Measurements from ENCODE around the gene WNK1.

DNA sequence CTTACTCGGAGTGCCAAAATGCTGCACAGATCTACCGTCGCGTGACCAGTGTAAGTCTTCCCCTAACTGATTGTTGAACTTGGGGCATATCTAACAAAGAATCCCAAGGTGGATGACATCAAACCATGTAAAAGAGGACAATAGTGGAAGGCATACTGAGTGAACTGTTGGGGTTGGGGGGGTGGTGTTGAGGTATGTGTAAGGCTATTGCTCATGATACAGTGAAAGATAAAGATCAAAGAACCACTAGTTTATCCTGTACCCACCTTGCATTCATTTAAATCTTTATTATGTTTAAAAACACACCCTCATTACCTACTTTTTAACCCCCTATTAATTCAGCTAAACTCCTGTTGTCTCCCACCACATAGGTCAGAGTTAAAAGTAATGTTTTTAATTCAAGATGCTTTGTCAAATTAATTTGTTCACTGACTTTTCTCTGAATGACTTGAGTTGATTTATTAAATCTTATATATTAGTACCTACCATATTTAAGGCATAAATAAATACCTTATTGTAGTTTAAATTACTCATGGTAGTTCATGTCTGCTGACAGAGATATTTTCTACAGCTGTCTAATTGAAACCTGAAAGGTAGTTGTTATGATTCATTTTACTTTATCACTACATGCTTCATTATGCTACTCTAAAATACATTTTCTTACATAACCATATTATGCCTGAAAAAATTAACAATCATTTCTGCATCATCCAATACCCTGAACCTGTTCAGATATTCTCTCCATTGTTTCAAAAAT, 77.9 kb downstream of the WNK1 start:
- TF ChIP-seq, protein P1, sequence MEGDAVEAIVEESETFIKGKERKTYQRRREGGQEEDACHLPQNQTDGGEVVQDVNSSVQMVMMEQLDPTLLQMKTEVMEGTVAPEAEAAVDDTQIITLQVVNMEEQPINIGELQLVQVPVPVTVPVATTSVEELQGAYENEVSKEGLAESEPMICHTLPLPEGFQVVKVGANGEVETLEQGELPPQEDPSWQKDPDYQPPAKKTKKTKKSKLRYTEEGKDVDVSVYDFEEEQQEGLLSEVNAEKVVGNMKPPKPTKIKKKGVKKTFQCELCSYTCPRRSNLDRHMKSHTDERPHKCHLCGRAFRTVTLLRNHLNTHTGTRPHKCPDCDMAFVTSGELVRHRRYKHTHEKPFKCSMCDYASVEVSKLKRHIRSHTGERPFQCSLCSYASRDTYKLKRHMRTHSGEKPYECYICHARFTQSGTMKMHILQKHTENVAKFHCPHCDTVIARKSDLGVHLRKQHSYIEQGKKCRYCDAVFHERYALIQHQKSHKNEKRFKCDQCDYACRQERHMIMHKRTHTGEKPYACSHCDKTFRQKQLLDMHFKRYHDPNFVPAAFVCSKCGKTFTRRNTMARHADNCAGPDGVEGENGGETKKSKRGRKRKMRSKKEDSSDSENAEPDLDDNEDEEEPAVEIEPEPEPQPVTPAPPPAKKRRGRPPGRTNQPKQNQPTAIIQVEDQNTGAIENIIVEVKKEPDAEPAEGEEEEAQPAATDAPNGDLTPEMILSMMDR (IDR thresholded peaks at IDR 0.05): no peak
- TF ChIP-seq POLR2AphosphoS5 (IDR thresholded peaks at IDR 0.05; ENCODE audit: insufficient read depth in 1 of 2, low read depth in 1 of 2) (no peak), POLR2A (IDR thresholded peaks at IDR 0.05) (no peak)

Data from vagina (tissue), 2 donors.